ENCODE data around the gene TMC5.
"Not testable (repeated sequence)": the region's sequence is repeated elsewhere in the genome, so short reads cannot be mapped to it uniquely, and the experiment has no call there.

Gene TMC5

GRCh38 chr16:19386525-19386924, 31.2 kb upstream of the TMC5 start:
- H3K9me3 ChIP-seq (ENCODE audit: control insufficient read depth, low read length): no peaks in the 10 kb centered on the region
- H3K27me3 ChIP-seq (ENCODE audit: control insufficient read depth, insufficient read depth, low read length): no peaks in the 10 kb centered on the region
- H3K4me1 ChIP-seq (ENCODE audit: control insufficient read depth, insufficient read depth, low read length): peaks cover 11% of the 10 kb centered on the region
- H3K9ac ChIP-seq (ENCODE audit: low read length): no peak overlapping the region
- H3K36me3 ChIP-seq (ENCODE audit: control insufficient read depth, insufficient read depth, low read length): no peaks in the 10 kb centered on the region
- no peak overlapping the region for H3K4me3 ChIP-seq (ENCODE audit: low read length)

GRCh38 chr16:19389246-19389645, 28.4 kb upstream of the TMC5 start:
- Histone ChIP-seq H3K27me3 (ENCODE audit: control insufficient read depth, insufficient read depth, low read length) (no peaks in the 10 kb centered on the region), H3K9ac (ENCODE audit: low read length) (no peak overlapping the region), H3K4me3 (ENCODE audit: low read length) (no peak overlapping the region), H3K36me3 (ENCODE audit: control insufficient read depth, insufficient read depth, low read length) (peaks cover 4% of the 10 kb centered on the region), H3K9me3 (ENCODE audit: control insufficient read depth, low read length) (no peaks in the 10 kb centered on the region), H3K4me1 (ENCODE audit: control insufficient read depth, insufficient read depth, low read length) (peaks cover 8% of the 10 kb centered on the region)

- not testable (repeated sequence) for H3K27me3 ChIP-seq (ENCODE audit: control insufficient read depth, insufficient read depth, low read length)
- H3K4me1 ChIP-seq (ENCODE audit: control insufficient read depth, insufficient read depth, low read length): peaks cover 27% of the 10 kb centered on the region
Observed at GRCh38 chr16:19391185-19391776, 26.4 kb upstream of the TMC5 start.

GRCh38 chr16:19392352-19392751, 25.3 kb upstream of the TMC5 start:
- Histone ChIP-seq H3K9ac (ENCODE audit: low read length) (peak overlapping the region; percentile 98), H3K4me3 (ENCODE audit: low read length) (peak overlapping the region; percentile 48), H3K9me3 (ENCODE audit: control insufficient read depth, low read length) (no peaks in the 10 kb centered on the region), H3K36me3 (ENCODE audit: control insufficient read depth, insufficient read depth, low read length) (peaks cover 4% of the 10 kb centered on the region), H3K4me1 (ENCODE audit: control insufficient read depth, insufficient read depth, low read length) (peaks cover 33% of the 10 kb centered on the region), H3K27me3 (ENCODE audit: control insufficient read depth, insufficient read depth, low read length) (no peaks in the 10 kb centered on the region)

More at GRCh38 chr16:19391185-19391776, 26.4 kb upstream of the TMC5 start:
- H3K9ac ChIP-seq (ENCODE audit: low read length); H3K36me3 ChIP-seq (ENCODE audit: control insufficient read depth, insufficient read depth, low read length); H3K9me3 ChIP-seq (ENCODE audit: control insufficient read depth, low read length); H3K4me3 ChIP-seq (ENCODE audit: low read length): not testable (repeated sequence)

GRCh38 chr16:19393226-19394111, 24.2 kb upstream of the TMC5 start:
- peak overlapping the region; percentile 98 for H3K9ac ChIP-seq (ENCODE audit: low read length)
- H3K36me3 ChIP-seq (ENCODE audit: control insufficient read depth, insufficient read depth, low read length): peaks cover 4% of the 10 kb centered on the region
- H3K9me3 ChIP-seq (ENCODE audit: control insufficient read depth, low read length): no peaks in the 10 kb centered on the region
- no peaks in the 10 kb centered on the region for H3K27me3 ChIP-seq (ENCODE audit: control insufficient read depth, insufficient read depth, low read length)
- H3K4me3 ChIP-seq (ENCODE audit: low read length): peak overlapping the region; percentile 48
- H3K4me1 ChIP-seq (ENCODE audit: control insufficient read depth, insufficient read depth, low read length): peaks cover 36% of the 10 kb centered on the region

GRCh38 chr16:19395646-19396267, 21.9 kb upstream of the TMC5 start:
- Histone ChIP-seq H3K9ac (ENCODE audit: low read length) (peak overlapping the region; percentile 29), H3K4me1 (ENCODE audit: control insufficient read depth, insufficient read depth, low read length) (peaks cover 33% of the 10 kb centered on the region)
- not testable (repeated sequence) for H3K27me3 ChIP-seq (ENCODE audit: control insufficient read depth, insufficient read depth, low read length); H3K4me3 ChIP-seq (ENCODE audit: low read length); H3K36me3 ChIP-seq (ENCODE audit: control insufficient read depth, insufficient read depth, low read length); H3K9me3 ChIP-seq (ENCODE audit: control insufficient read depth, low read length)

- no peak overlapping the region for H3K4me3 ChIP-seq (ENCODE audit: low read length)
- peaks cover 33% of the 10 kb centered on the region for H3K4me1 ChIP-seq (ENCODE audit: control insufficient read depth, insufficient read depth, low read length)
- peaks cover 4% of the 10 kb centered on the region for H3K36me3 ChIP-seq (ENCODE audit: control insufficient read depth, insufficient read depth, low read length)
- H3K9me3 ChIP-seq (ENCODE audit: control insufficient read depth, low read length): peaks cover 5% of the 10 kb centered on the region
- peak overlapping the region; percentile 29 for H3K9ac ChIP-seq (ENCODE audit: low read length)
- H3K27me3 ChIP-seq (ENCODE audit: control insufficient read depth, insufficient read depth, low read length): no peaks in the 10 kb centered on the region
Observed at GRCh38 chr16:19396555-19397011, 21.1 kb upstream of the TMC5 start.

- H3K4me3 ChIP-seq (ENCODE audit: low read length); H3K9me3 ChIP-seq (ENCODE audit: control insufficient read depth, low read length); H3K27me3 ChIP-seq (ENCODE audit: control insufficient read depth, insufficient read depth, low read length); H3K36me3 ChIP-seq (ENCODE audit: control insufficient read depth, insufficient read depth, low read length): not testable (repeated sequence)
- peak overlapping the region; percentile 22 for H3K9ac ChIP-seq (ENCODE audit: low read length)
- H3K4me1 ChIP-seq (ENCODE audit: control insufficient read depth, insufficient read depth, low read length): peaks cover 33% of the 10 kb centered on the region
Observed at GRCh38 chr16:19397373-19397772, 20.3 kb upstream of the TMC5 start.

- Histone ChIP-seq H3K9me3 (ENCODE audit: control insufficient read depth, low read length) (peaks cover 5% of the 10 kb centered on the region), H3K9ac (ENCODE audit: low read length) (no peak overlapping the region), H3K36me3 (ENCODE audit: control insufficient read depth, insufficient read depth, low read length) (no peaks in the 10 kb centered on the region), H3K4me1 (ENCODE audit: control insufficient read depth, insufficient read depth, low read length) (peaks cover 15% of the 10 kb centered on the region), H3K4me3 (ENCODE audit: low read length) (no peak overlapping the region), H3K27me3 (ENCODE audit: control insufficient read depth, insufficient read depth, low read length) (no peaks in the 10 kb centered on the region)
Observed at GRCh38 chr16:19400711-19401110, 17.0 kb upstream of the TMC5 start.

- Histone ChIP-seq H3K36me3 (ENCODE audit: control insufficient read depth, insufficient read depth, low read length) (no peaks in the 10 kb centered on the region), H3K9me3 (ENCODE audit: control insufficient read depth, low read length) (peaks cover 9% of the 10 kb centered on the region), H3K4me3 (ENCODE audit: low read length) (no peak overlapping the region), H3K27me3 (ENCODE audit: control insufficient read depth, insufficient read depth, low read length) (no peaks in the 10 kb centered on the region), H3K9ac (ENCODE audit: low read length) (no peak overlapping the region), H3K4me1 (ENCODE audit: control insufficient read depth, insufficient read depth, low read length) (peaks cover 7% of the 10 kb centered on the region)
Observed at GRCh38 chr16:19406891-19407491, 10.7 kb upstream of the TMC5 start.

- Histone ChIP-seq H3K4me3 (ENCODE audit: low read length) (peak overlapping the region; percentile 69), H3K27me3 (ENCODE audit: control insufficient read depth, insufficient read depth, low read length) (no peaks in the 10 kb centered on the region), H3K9ac (ENCODE audit: low read length) (peak overlapping the region; percentile 91), H3K36me3 (ENCODE audit: control insufficient read depth, insufficient read depth, low read length) (peaks cover 3% of the 10 kb centered on the region), H3K9me3 (ENCODE audit: control insufficient read depth, low read length) (peaks cover 9% of the 10 kb centered on the region), H3K4me1 (ENCODE audit: control insufficient read depth, insufficient read depth, low read length) (peaks cover 27% of the 10 kb centered on the region)
Observed at GRCh38 chr16:19410435-19411171, 7.1 kb upstream of the TMC5 start.
